SJSA1 (cell line): ENCODE results near the gene ADK. TPM values are rescaled to one million over a fixed set of nuclear protein-coding genes. Genes with fewer than 3 reads are reported as not detected.
"Not testable (repeated sequence)": the region's sequence is repeated elsewhere in the genome, so short reads cannot be mapped to it uniquely, and the experiment has no call there.

Source experiments
- DNase-seq, 2 experiments: peaks; one replicate each; pipeline ENCODE4 v3.0.0-alpha.2; 2015 to 2020; ENCODE audit warnings: low spot score in 2 of 2, low read depth in 1 of 2
- H3K27ac ChIP-seq: fragments of 250-450 bp; sonication (Bioruptor Pico); 2 replicates; pipeline ENCODE4 v1.5.1; 2020; ENCODE audit warnings: mild to moderate bottlenecking, moderate library complexity
- H3K27me3 ChIP-seq: fragments of 250-450 bp; sonication (Bioruptor Pico); replicated peaks from 2 replicates; pipeline ENCODE4 v1.5.1; 2020; ENCODE audit warnings: mild to moderate bottlenecking, moderate library complexity
- H3K36me3 ChIP-seq: fragments of 250-450 bp; sonication (Bioruptor Pico); 2 replicates; pipeline ENCODE4 v1.5.1; 2020; ENCODE audit warnings: mild to moderate bottlenecking
- H3K4me1 ChIP-seq: fragments of 250-450 bp; sonication (Bioruptor Pico); replicated peaks from 2 replicates; pipeline ENCODE4 v1.6.1; 2021; ENCODE audit warnings: mild to moderate bottlenecking
- H3K4me3 ChIP-seq: fragments of 250-450 bp; sonication (Bioruptor Pico); 2 replicates; pipeline ENCODE4 v1.5.1; 2020; ENCODE audit warnings: mild to moderate bottlenecking
- H3K9me3 ChIP-seq: fragments of 250-450 bp; sonication (Bioruptor Pico); replicated peaks from 2 replicates; pipeline ENCODE4 v1.5.1; 2020; ENCODE audit warnings: mild to moderate bottlenecking
- total RNA-seq: library from RNA; depleted of rRNA; stranded (reverse); fragments of >200 nt; shearing (Covaris generic); gene quantifications from 2 replicates; pipeline ENCODE4 v1.2.3, GENCODE V29; 2014

Gene ADK
- total RNA-seq, 1 experiment from 2014 or later: 63.0 TPM

- Histone ChIP-seq H3K9me3 (no peaks in the 10 kb centered on the region; the same call in 1 of the 2 replicates), H3K27ac (no peak overlapping the region; the same call in 1 of the 2 replicates), H3K36me3 (peaks cover 98% of the 10 kb centered on the region), H3K27me3 (no peaks in the 10 kb centered on the region), H3K4me1 (peaks cover 23% of the 10 kb centered on the region), H3K4me3 (no peak overlapping the region)
- DNase-seq: no peak
Observed at GRCh38 chr10:74122060-74122459, 29.0 kb upstream of the ADK start.

GRCh38 chr10:74123081-74123480 is 27.9 kb upstream of the ADK start:
- H3K4me3 ChIP-seq: no peak overlapping the region
- DNase-seq: no peak
- no peaks in the 10 kb centered on the region for H3K27me3 ChIP-seq
- H3K9me3 ChIP-seq: no peaks in the 10 kb centered on the region; the same call in 1 of the 2 replicates
- H3K36me3 ChIP-seq: peaks cover 96% of the 10 kb centered on the region
- H3K27ac ChIP-seq: no peak overlapping the region; the same call in 1 of the 2 replicates
- peaks cover 23% of the 10 kb centered on the region for H3K4me1 ChIP-seq

DNA sequence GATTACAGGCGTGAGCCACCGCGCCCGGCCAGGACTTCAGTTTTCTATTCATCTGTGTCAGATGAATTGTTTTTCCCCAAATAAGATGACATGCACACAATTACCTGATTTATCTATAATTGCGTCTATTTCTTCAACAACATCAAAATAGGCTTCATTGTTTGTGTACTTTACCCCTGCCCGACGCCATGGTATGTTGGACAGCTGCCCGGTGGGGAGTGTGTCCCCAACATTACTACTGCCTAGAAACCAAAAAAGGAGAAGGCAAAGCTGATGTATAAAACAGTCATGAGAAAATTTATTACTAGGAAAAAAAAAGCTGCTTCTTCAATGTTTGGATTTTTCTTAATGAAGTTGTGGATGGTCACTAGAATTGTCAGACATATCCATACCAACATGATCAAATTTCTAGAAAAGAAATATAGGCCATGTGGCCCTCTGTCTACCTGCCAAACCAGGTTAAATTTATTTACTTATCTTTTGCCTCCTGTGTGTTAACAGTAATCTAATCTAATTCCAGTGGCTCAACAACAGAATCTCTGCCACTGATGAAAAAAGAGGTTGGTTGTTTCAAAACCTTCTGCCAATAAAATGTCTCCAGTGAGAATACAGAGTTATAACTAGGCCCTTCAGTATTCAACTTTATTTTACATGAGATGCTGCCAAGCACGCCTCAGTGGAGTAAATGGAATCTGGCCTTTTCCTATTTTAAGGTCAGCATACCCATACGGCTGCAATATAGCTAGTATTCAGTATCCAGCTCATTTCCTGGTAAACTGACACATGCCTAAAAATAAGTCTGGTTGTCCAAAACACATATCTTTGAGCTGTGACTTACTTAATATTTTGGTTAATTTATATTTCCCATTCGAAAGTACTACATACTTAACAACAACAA is 16.8 kb upstream of the ADK start:
- Histone ChIP-seq H3K4me3 (no peak overlapping the region), H3K9me3 (no peaks in the 10 kb centered on the region), H3K27ac (no peak overlapping the region), H3K27me3 (no peaks in the 10 kb centered on the region), H3K36me3 (peaks cover 81% of the 10 kb centered on the region), H3K4me1 (no peaks in the 10 kb centered on the region)
- DNase-seq: no peak

DNA sequence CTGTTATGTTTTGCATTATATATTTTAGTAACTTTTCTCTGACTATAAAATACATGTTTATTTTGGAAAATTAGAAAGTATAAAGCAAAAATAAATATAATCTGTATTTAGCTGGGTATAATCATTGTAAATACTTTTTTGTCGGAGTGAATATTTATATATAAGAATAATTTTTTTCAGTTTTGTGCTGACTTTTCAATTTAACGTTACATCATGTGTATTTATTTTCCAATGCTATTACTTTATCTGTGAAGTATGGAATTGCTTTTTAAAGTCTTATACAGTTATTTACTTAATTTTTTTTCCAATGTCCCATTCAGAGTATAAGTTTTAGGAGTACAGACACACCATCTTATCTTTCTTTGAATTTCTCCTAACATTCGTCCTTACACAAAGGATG is 15.6 kb upstream of the ADK start:
- Histone ChIP-seq H3K27ac (no peak overlapping the region), H3K36me3 (peaks cover 70% of the 10 kb centered on the region), H3K9me3 (no peaks in the 10 kb centered on the region), H3K4me1 (no peaks in the 10 kb centered on the region), H3K27me3 (no peaks in the 10 kb centered on the region), H3K4me3 (no peak overlapping the region)
- DNase-seq: no peak

DNA sequence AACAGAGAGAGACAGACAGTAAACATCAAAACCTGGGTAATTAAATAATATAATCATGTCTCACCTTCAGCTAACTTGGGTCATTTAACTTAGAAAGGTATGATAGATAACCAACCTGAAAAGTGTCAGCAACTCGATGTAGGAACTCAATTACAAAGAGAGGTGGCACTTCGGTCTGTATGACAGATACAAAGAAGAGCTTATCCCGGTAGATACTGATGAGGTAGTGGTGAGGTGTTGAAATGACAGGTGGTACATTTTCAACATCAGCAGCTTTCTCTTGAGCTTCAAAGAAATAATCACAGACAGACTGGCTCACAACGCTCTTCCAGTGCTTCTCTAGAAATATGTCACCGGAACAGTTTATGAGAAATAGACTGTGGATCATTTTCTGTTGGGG is 13.0 kb upstream of the ADK start:
- peaks cover 46% of the 10 kb centered on the region for H3K36me3 ChIP-seq
- no peak for DNase-seq
- no peak overlapping the region for H3K4me3 ChIP-seq
- no peaks in the 10 kb centered on the region for H3K27me3 ChIP-seq
- H3K27ac ChIP-seq: no peak overlapping the region
- H3K4me1 ChIP-seq: no peaks in the 10 kb centered on the region
- no peaks in the 10 kb centered on the region for H3K9me3 ChIP-seq

DNA sequence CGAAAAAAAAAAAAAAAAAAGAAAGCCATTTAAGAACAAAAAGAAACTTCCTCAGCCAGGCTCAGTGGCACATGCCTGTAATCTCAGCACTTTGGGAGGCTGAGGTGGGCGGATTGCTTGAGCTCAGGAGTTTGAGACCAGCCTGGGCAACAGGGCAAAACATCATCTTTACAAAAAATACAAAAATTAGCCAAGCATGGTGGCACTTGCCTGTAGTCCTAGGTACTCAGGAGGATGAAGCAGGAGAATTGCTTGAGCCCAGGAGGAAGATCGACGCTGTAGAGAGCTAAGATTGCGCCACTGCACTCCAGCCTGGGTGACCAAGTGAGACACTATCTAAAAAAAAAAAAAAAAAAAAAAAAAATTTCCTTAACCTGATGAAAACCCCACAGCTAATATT is 12.4 kb upstream of the ADK start:
- H3K4me3 ChIP-seq, H3K4me1 ChIP-seq, H3K9me3 ChIP-seq, DNase-seq, H3K27ac ChIP-seq, H3K27me3 ChIP-seq: not testable (repeated sequence)
- H3K36me3 ChIP-seq: peaks cover 44% of the 10 kb centered on the region

GRCh38 chr10:74139981-74140380 is 11.0 kb upstream of the ADK start:
- H3K4me3 ChIP-seq: no peak overlapping the region
- peaks cover 5% of the 10 kb centered on the region for H3K4me1 ChIP-seq
- H3K9me3 ChIP-seq: no peaks in the 10 kb centered on the region
- DNase-seq: no peak
- no peak overlapping the region for H3K27ac ChIP-seq
- peaks cover 34% of the 10 kb centered on the region for H3K36me3 ChIP-seq
- H3K27me3 ChIP-seq: no peaks in the 10 kb centered on the region

GRCh38 chr10:74140553-74140952 is 10.5 kb upstream of the ADK start:
- H3K9me3 ChIP-seq: no peaks in the 10 kb centered on the region
- H3K4me3 ChIP-seq: no peak overlapping the region
- no peaks in the 10 kb centered on the region for H3K27me3 ChIP-seq
- H3K27ac ChIP-seq: no peak overlapping the region
- H3K4me1 ChIP-seq: peaks cover 5% of the 10 kb centered on the region
- DNase-seq: no peak
- peaks cover 28% of the 10 kb centered on the region for H3K36me3 ChIP-seq

- Histone ChIP-seq H3K4me3 (no peak overlapping the region), H3K4me1 (peaks cover 10% of the 10 kb centered on the region), H3K36me3 (peaks cover 4% of the 10 kb centered on the region; the same call in 1 of the 2 replicates), H3K27ac (no peak overlapping the region), H3K9me3 (no peaks in the 10 kb centered on the region), H3K27me3 (no peaks in the 10 kb centered on the region)
- DNase-seq: peak in 1 of 2 experiments; percentile 72
Observed at GRCh38 chr10:74145133-74145532, 5.9 kb upstream of the ADK start.

DNA sequence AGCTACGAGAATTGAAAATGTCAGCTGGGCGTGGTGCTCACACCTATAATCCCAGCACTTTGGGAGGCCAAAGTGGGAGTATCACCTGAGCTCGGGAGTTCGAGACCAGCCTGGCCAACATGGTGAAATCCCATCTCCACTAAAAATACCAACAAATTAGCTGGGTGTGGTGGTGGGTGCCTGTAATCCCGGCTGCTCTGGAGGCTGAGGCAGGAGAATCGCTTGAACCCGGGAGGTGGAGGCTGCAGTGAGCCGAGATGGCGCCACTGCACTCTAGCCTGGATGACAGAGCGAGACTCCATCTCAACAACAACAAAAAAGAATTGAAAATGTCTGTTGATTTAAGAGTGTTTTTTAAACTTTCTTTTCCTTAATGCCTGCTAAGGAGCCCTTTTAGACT is 4.0 kb upstream of the ADK start:
- H3K27ac ChIP-seq, H3K4me1 ChIP-seq, H3K4me3 ChIP-seq, H3K27me3 ChIP-seq, DNase-seq, H3K9me3 ChIP-seq, H3K36me3 ChIP-seq: not testable (repeated sequence)

GRCh38 chr10:74150204-74150989 is 624 bp upstream of the ADK start, which contains the start of gene AP3M1:
Gene AP3M1 (minus strand): TSS chr10:74150828. CDS start chr10:74138379, 12,449 bp downstream.
- H3K27me3 ChIP-seq: no peaks in the 10 kb centered on the region

DNA sequence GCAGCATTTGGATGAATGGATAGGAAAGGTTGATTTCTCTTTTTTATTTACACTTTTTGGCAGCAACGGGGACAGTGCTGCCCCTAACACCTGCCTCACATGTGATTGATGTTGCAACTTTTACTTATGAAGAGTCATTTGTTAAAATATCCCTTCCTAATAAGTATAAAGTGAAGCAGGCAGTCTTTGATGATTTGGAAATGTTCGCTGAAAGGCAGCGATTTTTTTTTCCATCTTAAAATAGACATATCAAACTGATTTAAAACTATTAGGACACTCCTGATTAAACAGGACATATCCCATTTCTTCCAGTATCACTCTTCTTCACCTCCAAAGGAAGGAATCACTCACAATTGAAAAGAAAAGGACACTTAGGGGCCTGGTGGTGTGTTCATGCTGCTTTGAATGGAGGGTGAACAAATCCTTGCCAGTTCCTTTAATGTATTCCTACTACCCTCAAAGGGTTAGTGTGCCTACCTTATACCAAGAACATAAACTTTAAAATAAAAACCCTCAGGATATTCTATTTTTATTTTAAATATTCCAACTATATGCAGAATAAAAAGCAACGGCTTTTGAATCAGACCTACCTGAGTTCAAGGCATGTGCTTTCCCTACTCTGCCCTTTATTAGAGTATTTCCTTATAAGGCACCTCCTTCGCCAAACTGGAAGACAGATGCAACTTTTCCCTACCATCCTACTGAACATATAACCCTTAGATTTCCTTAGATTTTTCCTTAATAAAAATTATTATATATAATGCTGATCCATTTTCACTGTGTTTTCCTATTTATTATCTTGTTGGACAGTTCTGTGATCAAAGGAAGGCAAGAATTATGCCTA is 1.1 kb downstream of the ADK start:
- no peak overlapping the region for H3K27ac ChIP-seq
- no peaks in the 10 kb centered on the region for H3K27me3 ChIP-seq
- no peaks in the 10 kb centered on the region for H3K9me3 ChIP-seq

More at GRCh38 chr10:74150204-74150989, 624 bp upstream of the ADK start, which contains the start of gene AP3M1:
- DNase-seq: peak in 1 of 2 experiments; percentile 99
- Histone ChIP-seq H3K4me3 (peak within 1 kb of the TSS; percentile 67), H3K36me3 (no peaks in the 10 kb centered on the region; the same call in 1 of the 2 replicates), H3K4me1 (peaks cover 4% of the 10 kb centered on the region), H3K9me3 (no peaks in the 10 kb centered on the region), H3K27ac (peak within 1 kb of the TSS; percentile 84)

GRCh38 chr10:74153123-74153522 is 2.1 kb downstream of the ADK start:
- Histone ChIP-seq H3K4me1 (peaks cover 4% of the 10 kb centered on the region; the same call in 1 of the 2 replicates), H3K4me3 (no peak overlapping the region), H3K27me3 (no peaks in the 10 kb centered on the region), H3K27ac (no peak overlapping the region), H3K36me3 (no peaks in the 10 kb centered on the region; the same call in 1 of the 2 replicates), H3K9me3 (no peaks in the 10 kb centered on the region)
- DNase-seq: no peak

More for the DNA sequence above, 1.1 kb downstream of the ADK start:
- Histone ChIP-seq H3K36me3 (no peaks in the 10 kb centered on the region; the same call in 1 of the 2 replicates), H3K4me1 (peaks cover 4% of the 10 kb centered on the region; the same call in 1 of the 2 replicates), H3K4me3 (peak overlapping the region; percentile 67)
- DNase-seq: no peak
